Measurements from ENCODE around the gene LRRC8C. TPM values are rescaled to one million over a fixed set of nuclear protein-coding genes. Genes with fewer than 3 reads are reported as not detected.

The LRRC8C gene
- total and polyA plus RNA-seq, 10 of the 15 experiments (the other 5 are each of a cell fraction or from before 2014, with no cell fraction given): 2.3 to 16.3 (median 10.8) TPM

DNA sequence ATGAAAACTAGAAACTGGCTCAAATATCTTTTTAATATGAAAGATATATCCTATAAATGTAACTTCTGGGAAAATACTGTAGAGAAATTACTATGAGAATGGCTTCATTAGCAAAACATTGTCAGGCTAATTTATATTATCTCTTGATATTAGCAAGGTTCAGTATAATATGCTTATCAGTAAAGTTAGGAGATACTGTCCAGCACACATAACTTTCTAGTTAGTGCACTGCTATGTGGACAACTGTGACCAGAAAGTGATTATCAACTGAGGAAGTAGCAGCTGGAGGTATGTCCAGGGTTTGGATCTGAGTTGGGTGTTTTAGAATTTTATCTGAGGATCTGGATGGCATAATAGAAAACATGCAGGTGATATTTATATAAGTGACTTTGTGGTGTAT lies 7.5 kb downstream of the LRRC8C start:
- Histone ChIP-seq H3K27me3 (replicated peaks in 1 of 2; ENCODE audit: control insufficient read depth in 2 of 2, insufficient read depth in 2 of 2, low read length in 1 of 2) (no peaks in the 10 kb centered on the region), H3K9ac (ENCODE audit: control insufficient read depth, insufficient read depth, low read length) (no peak overlapping the region), H3K79me2 (ENCODE audit: control insufficient read depth, insufficient read depth, low read length) (peaks cover 34% of the 10 kb centered on the region), H3K27ac (ENCODE audit: control insufficient read depth, insufficient read depth) (no peak overlapping the region), H4K20me1 (ENCODE audit: control insufficient read depth, insufficient read depth) (no peaks in the 10 kb centered on the region), H3K36me3 (ENCODE audit: control insufficient read depth in 2 of 2, insufficient read depth in 2 of 2, low read length in 1 of 2) (0 out of 4 replicates have a peak, but pooled peaks cover 0 to 3% of the 10 kb centered on the region in 2 experiments), H2AFZ (ENCODE audit: control insufficient read depth, low read depth, low read length) (no peak overlapping the region), H3K4me1 (ENCODE audit: control insufficient read depth, insufficient read depth, low read length) (no peaks in the 10 kb centered on the region), H3K4me3 (no peak overlapping the region), H3K4me2 (ENCODE audit: control insufficient read depth, insufficient read depth) (no peak overlapping the region), H3K9me3 (replicated peaks; ENCODE audit: control insufficient read depth, insufficient read depth, low read length) (peaks cover 3% of the 10 kb centered on the region; the same call in 1 of the 3 replicates)
- POLR2A ChIA-PET: interaction anchor here (0.6 to 1.2 kb wide), 3 partner anchors 14 to 54 kb away, joined by 3 read pairs; no protein-coding TSS in a partner anchor
- RAD21 ChIA-PET (ENCODE audit: unreplicated experiment): interaction anchor here (0.8 to 1.8 kb wide), 3 partner anchors 17 to 29 kb away, joined by 3 to 4 read pairs (median 3); no protein-coding TSS in a partner anchor
- intact Hi-C loops (cut with micrococcal nuclease; ENCODE audit: unreplicated experiment): no loop called here
- DNase-seq (ENCODE audit: low read depth, low spot score) (no peak), FAIRE-seq (no peak), ATAC-seq (peak; percentile 31)
- in situ Hi-C loops (cut with MboI): loop anchor here (25.0 kb wide), 1 partner anchor 347 kb away; the partner anchor contains the start of gene ZNF326
- CTCF ChIA-PET: interaction anchor here (0.8 to 19.0 kb wide), 2 partner anchors 122 to 123 kb away, joined by 3 to 369 read pairs; no protein-coding TSS in a partner anchor
- no TSS peak for BruUV-seq (replicated peaks)
- SMC1A ChIA-PET (ENCODE audit: uncharacterized antibody, unreplicated experiment): interaction anchor here (1.0 to 20.4 kb wide), 5 partner anchors 9 to 123 kb away, joined by 4 to 391 read pairs (median 189); no protein-coding TSS in a partner anchor
- TF ChIP-seq EED (IDR thresholded peaks at IDR 0.05; ENCODE audit: low read depth): no peak
- TF ChIP-seq TBL1XR1 (IDR thresholded peaks at IDR 0.05; ENCODE audit: low read depth, low read length): no peak
- no peak for TF ChIP-seq JUNB (IDR thresholded peaks at IDR 0.05)
- TF ChIP-seq ZNF274 (IDR thresholded peaks at IDR 0.05; ENCODE audit: insufficient read depth, insufficient read length): no peak
- TF ChIP-seq, protein P1, sequence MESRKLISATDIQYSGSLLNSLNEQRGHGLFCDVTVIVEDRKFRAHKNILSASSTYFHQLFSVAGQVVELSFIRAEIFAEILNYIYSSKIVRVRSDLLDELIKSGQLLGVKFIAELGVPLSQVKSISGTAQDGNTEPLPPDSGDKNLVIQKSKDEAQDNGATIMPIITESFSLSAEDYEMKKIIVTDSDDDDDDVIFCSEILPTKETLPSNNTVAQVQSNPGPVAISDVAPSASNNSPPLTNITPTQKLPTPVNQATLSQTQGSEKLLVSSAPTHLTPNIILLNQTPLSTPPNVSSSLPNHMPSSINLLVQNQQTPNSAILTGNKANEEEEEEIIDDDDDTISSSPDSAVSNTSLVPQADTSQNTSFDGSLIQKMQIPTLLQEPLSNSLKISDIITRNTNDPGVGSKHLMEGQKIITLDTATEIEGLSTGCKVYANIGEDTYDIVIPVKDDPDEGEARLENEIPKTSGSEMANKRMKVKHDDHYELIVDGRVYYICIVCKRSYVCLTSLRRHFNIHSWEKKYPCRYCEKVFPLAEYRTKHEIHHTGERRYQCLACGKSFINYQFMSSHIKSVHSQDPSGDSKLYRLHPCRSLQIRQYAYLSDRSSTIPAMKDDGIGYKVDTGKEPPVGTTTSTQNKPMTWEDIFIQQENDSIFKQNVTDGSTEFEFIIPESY (IDR thresholded peaks at IDR 0.05): no peak
- TF ChIP-seq, protein P2, sequence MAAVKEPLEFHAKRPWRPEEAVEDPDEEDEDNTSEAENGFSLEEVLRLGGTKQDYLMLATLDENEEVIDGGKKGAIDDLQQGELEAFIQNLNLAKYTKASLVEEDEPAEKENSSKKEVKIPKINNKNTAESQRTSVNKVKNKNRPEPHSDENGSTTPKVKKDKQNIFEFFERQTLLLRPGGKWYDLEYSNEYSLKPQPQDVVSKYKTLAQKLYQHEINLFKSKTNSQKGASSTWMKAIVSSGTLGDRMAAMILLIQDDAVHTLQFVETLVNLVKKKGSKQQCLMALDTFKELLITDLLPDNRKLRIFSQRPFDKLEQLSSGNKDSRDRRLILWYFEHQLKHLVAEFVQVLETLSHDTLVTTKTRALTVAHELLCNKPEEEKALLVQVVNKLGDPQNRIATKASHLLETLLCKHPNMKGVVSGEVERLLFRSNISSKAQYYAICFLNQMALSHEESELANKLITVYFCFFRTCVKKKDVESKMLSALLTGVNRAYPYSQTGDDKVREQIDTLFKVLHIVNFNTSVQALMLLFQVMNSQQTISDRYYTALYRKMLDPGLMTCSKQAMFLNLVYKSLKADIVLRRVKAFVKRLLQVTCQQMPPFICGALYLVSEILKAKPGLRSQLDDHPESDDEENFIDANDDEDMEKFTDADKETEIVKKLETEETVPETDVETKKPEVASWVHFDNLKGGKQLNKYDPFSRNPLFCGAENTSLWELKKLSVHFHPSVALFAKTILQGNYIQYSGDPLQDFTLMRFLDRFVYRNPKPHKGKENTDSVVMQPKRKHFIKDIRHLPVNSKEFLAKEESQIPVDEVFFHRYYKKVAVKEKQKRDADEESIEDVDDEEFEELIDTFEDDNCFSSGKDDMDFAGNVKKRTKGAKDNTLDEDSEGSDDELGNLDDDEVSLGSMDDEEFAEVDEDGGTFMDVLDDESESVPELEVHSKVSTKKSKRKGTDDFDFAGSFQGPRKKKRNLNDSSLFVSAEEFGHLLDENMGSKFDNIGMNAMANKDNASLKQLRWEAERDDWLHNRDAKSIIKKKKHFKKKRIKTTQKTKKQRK (IDR thresholded peaks at IDR 0.05; ENCODE audit: low read depth, low read length): no peak
- TF ChIP-seq, protein P3, sequence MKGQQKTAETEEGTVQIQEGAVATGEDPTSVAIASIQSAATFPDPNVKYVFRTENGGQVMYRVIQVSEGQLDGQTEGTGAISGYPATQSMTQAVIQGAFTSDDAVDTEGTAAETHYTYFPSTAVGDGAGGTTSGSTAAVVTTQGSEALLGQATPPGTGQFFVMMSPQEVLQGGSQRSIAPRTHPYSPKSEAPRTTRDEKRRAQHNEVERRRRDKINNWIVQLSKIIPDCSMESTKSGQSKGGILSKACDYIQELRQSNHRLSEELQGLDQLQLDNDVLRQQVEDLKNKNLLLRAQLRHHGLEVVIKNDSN (IDR thresholded peaks at IDR 0.05; ENCODE audit: borderline replicate concordance, extremely low read length, insufficient read depth, low read depth, low read length): no peak
- TF ChIP-seq, protein P4, sequence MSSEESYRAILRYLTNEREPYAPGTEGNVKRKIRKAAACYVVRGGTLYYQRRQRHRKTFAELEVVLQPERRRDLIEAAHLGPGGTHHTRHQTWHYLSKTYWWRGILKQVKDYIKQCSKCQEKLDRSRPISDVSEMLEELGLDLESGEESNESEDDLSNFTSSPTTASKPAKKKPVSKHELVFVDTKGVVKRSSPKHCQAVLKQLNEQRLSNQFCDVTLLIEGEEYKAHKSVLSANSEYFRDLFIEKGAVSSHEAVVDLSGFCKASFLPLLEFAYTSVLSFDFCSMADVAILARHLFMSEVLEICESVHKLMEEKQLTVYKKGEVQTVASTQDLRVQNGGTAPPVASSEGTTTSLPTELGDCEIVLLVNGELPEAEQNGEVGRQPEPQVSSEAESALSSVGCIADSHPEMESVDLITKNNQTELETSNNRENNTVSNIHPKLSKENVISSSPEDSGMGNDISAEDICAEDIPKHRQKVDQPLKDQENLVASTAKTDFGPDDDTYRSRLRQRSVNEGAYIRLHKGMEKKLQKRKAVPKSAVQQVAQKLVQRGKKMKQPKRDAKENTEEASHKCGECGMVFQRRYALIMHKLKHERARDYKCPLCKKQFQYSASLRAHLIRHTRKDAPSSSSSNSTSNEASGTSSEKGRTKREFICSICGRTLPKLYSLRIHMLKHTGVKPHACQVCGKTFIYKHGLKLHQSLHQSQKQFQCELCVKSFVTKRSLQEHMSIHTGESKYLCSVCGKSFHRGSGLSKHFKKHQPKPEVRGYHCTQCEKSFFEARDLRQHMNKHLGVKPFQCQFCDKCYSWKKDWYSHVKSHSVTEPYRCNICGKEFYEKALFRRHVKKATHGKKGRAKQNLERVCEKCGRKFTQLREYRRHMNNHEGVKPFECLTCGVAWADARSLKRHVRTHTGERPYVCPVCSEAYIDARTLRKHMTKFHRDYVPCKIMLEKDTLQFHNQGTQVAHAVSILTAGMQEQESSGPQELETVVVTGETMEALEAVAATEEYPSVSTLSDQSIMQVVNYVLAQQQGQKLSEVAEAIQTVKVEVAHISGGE (CRISPR knock-in tag; IDR thresholded peaks at IDR 0.05): no peak
- TF ChIP-seq, protein P5, sequence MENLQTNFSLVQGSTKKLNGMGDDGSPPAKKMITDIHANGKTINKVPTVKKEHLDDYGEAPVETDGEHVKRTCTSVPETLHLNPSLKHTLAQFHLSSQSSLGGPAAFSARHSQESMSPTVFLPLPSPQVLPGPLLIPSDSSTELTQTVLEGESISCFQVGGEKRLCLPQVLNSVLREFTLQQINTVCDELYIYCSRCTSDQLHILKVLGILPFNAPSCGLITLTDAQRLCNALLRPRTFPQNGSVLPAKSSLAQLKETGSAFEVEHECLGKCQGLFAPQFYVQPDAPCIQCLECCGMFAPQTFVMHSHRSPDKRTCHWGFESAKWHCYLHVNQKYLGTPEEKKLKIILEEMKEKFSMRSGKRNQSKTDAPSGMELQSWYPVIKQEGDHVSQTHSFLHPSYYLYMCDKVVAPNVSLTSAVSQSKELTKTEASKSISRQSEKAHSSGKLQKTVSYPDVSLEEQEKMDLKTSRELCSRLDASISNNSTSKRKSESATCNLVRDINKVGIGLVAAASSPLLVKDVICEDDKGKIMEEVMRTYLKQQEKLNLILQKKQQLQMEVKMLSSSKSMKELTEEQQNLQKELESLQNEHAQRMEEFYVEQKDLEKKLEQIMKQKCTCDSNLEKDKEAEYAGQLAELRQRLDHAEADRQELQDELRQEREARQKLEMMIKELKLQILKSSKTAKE (IDR thresholded peaks at IDR 0.05; ENCODE audit: low read depth, poor library complexity, severe bottlenecking): no peak
- no peak for TF ChIP-seq CEBPB (IDR thresholded peaks at IDR 0.05; ENCODE audit: borderline replicate concordance in 1 of 2, low read depth in 2 of 2, low read length in 2 of 2)
- TF ChIP-seq BCL11A (IDR thresholded peaks at IDR 0.05; ENCODE audit: low read depth, low read length): no peak
